Adrenal gland (tissue), 5 donors: ENCODE measurements around the gene FZR1.

Experiments
- CTCF ChIP-seq, 6 experiments: fragments of 450-650 bp in 4 of 6; fragments of 200-600 bp in 2 of 6; sonication (generic) in 1 of 6; IDR thresholded peaks; 1 replicate in 5 of 6; 2 replicates in 1 of 6; pipeline versions ENCODE4 v1.5.1 to v1.8.0; 2016 to 2021; ENCODE audit warnings: antibody characterized with exemption in 6 of 6, mild to moderate bottlenecking in 2 of 6, moderate library complexity in 1 of 6
- POLR2A ChIP-seq, 2 donors: fragments of 450-650 bp; IDR thresholded peaks; one replicate each; pipeline ENCODE4 v1.6.1; 2017; ENCODE audit warnings: antibody characterized with exemption in 2 of 2, mild to moderate bottlenecking in 2 of 2, moderate library complexity in 1 of 2
- donor health status: DM: no; HTN: no; CAD: no.

- TF ChIP-seq CTCF (IDR thresholded peaks at IDR 0.05) (peak; percentile 20 to 62 (median 46)), POLR2A (IDR thresholded peaks at IDR 0.05) (no peak)
These were observed 80.1 kb downstream of the FZR1 start for GRCh38 chr19:3586127-3586626.
